SK-N-SH (cell line): Measurements from ENCODE around the gene GLB1L3. TPM values are rescaled to one million over a fixed set of nuclear protein-coding genes. Genes with fewer than 3 reads are reported as not detected.

Experiments
- CTCF ChIA-PET: fragments of 300-600, 350-600 bp; formaldehyde crosslinking; extraction: SDS; loops from one replicate; lab custom pipeline; 2021; lab: Yijun Ruan, JAX
- POLR2A ChIA-PET: fragments of 350-600 bp; sonication (Branson Sonifier 250); formaldehyde crosslinking; extraction: SDS; loops from one replicate; lab custom pipeline; 2020; ENCODE audit warnings: antibody characterized with exemption, inconsistent platforms; lab: Yijun Ruan, JAX
- DNase-seq: peaks from one replicate; pipeline ENCODE4 v3.0.0; 2012
- H2AFZ ChIP-seq: fragments of 200-600 bp; sonication (generic); 2 replicates; pipeline ENCODE4 v1.8.1; 2016; ENCODE audit warnings: antibody characterized with exemption, mild to moderate bottlenecking, low read depth
- H3F3A ChIP-seq: fragments of 200-600 bp; sonication (generic); replicated peaks from 2 replicates; pipeline ENCODE3; 2016; ENCODE audit warnings: antibody characterized with exemption, mild to moderate bottlenecking; ENCODE audit not compliant: insufficient read depth
- H3K27ac ChIP-seq, 2 experiments: fragments of 200-500 bp in 1 of 2; fragments of 200-600 bp in 1 of 2; sonication (Bioruptor generic) in 1 of 2; sonication (generic), shearing (Covaris generic) in 1 of 2; 2 replicates each; pipeline versions ENCODE4 v1.5.1 to v1.6.1; 2014 to 2016; ENCODE audit warnings: low read depth in 2 of 2, inconsistent platforms in 1 of 2, low read length in 1 of 2, mild to moderate bottlenecking in 1 of 2, mixed read lengths in 1 of 2
- H3K27me3 ChIP-seq: fragments of 200-600 bp; sonication (generic), shearing (Covaris generic); 2 replicates; pipeline ENCODE4 v1.6.1; 2016; ENCODE audit warnings: mixed run types; ENCODE audit not compliant: insufficient read depth
- H3K36me3 ChIP-seq, 2 experiments: fragments of 200-500 bp in 1 of 2; fragments of 200-600 bp in 1 of 2; sonication (Bioruptor generic) in 1 of 2; sonication (generic) in 1 of 2; replicated peaks in 1 of 2; 2 replicates each; pipeline versions ENCODE3 to v1.5.1; 2014 to 2016; ENCODE audit warnings: low read length in 1 of 2, mild to moderate bottlenecking in 1 of 2; ENCODE audit not compliant: insufficient read depth in 2 of 2, control insufficient read depth in 1 of 2
- H3K4me1 ChIP-seq, 2 experiments: fragments of 200-500 bp in 1 of 2; fragments of 200-600 bp in 1 of 2; sonication (Bioruptor generic) in 1 of 2; sonication (generic), shearing (Covaris generic) in 1 of 2; 2 replicates each; pipeline versions ENCODE4 v1.5.1 to v1.6.1; 2014 to 2016; ENCODE audit warnings: low read depth in 1 of 2, low read length in 1 of 2, mixed run types in 1 of 2; ENCODE audit not compliant: insufficient read depth in 2 of 2, control insufficient read depth in 1 of 2
- H3K4me2 ChIP-seq: fragments of 200-600 bp; sonication (generic), shearing (Covaris generic); 2 replicates; pipeline ENCODE4 v1.6.1; 2017; ENCODE audit warnings: mixed run types
- H3K4me3 ChIP-seq, 2 experiments: fragments of 200-500 bp in 1 of 2; fragments of 200-600 bp in 1 of 2; sonication (Bioruptor generic) in 1 of 2; sonication (generic), shearing (Covaris generic) in 1 of 2; 2 replicates each; pipeline versions ENCODE4 v1.5.1 to v1.8.1; 2014 to 2016; ENCODE audit warnings: low read depth in 2 of 2, inconsistent platforms in 1 of 2, low read length in 1 of 2, mild to moderate bottlenecking in 1 of 2, mixed read lengths in 1 of 2, moderate library complexity in 1 of 2
- H3K79me2 ChIP-seq: fragments of 200-600 bp; sonication (generic); 2 replicates; pipeline ENCODE4 v1.8.1; 2017; ENCODE audit warnings: mild to moderate bottlenecking; ENCODE audit not compliant: insufficient read depth
- H3K9ac ChIP-seq: fragments of 200-600 bp; sonication (generic); 2 replicates; pipeline ENCODE4 v1.6.1; 2017; ENCODE audit warnings: mixed run types
- H3K9me2 ChIP-seq: fragments of 200-600 bp; sonication (generic); 2 replicates; pipeline ENCODE4 v1.6.1; 2017; ENCODE audit warnings: mixed run types
- H3K9me3 ChIP-seq: fragments of 200-600 bp; sonication (generic); 2 replicates; pipeline ENCODE4 v1.6.1; 2017; ENCODE audit warnings: mixed run types, mild to moderate bottlenecking, moderate library complexity
- H4K20me1 ChIP-seq: fragments of 200-600 bp; sonication (generic); 2 replicates; pipeline ENCODE4 v1.6.1; 2017; ENCODE audit warnings: mild to moderate bottlenecking, mixed run types; ENCODE audit not compliant: insufficient read depth
- ELF1 ChIP-seq: IDR thresholded peaks from 2 replicates; pipeline ENCODE4 v1.4.0; 2012
- FOSL2 ChIP-seq: IDR thresholded peaks from 2 replicates; pipeline ENCODE4 v1.4.0; 2012; ENCODE audit warnings: low read depth, mild to moderate bottlenecking, moderate library complexity, borderline replicate concordance
- FOXJ3 ChIP-seq: sonication (generic); formaldehyde crosslinking; IDR thresholded peaks from 2 replicates; pipeline ENCODE4 v1.5.1; 2020; ENCODE audit warnings: mild to moderate bottlenecking, missing genetic modification reagents
- FOXM1 ChIP-seq: IDR thresholded peaks from 2 replicates; pipeline ENCODE4 v1.4.0; 2012; ENCODE audit warnings: low read depth, mild to moderate bottlenecking
- GABPA ChIP-seq: IDR thresholded peaks from 2 replicates; pipeline ENCODE4 v1.4.0; 2012; ENCODE audit warnings: low read depth, mild to moderate bottlenecking
- GATA2 ChIP-seq: sonication (generic); formaldehyde crosslinking; IDR thresholded peaks from 2 replicates; pipeline ENCODE4 v1.5.0; 2020; ENCODE audit warnings: mild to moderate bottlenecking, missing genetic modification reagents
- IRF3 ChIP-seq: fragments of 150-350 bp; IDR thresholded peaks from 2 replicates; pipeline ENCODE4 v1.6.1; 2016; ENCODE audit warnings: mild to moderate bottlenecking, low read depth, low read length
- JUND ChIP-seq: IDR thresholded peaks from 2 replicates; pipeline ENCODE4 v1.4.0; 2012
- MEF2A ChIP-seq: IDR thresholded peaks from 2 replicates; pipeline ENCODE4 v1.4.0; 2012; ENCODE audit warnings: low read depth, borderline replicate concordance
- MXI1 ChIP-seq: IDR thresholded peaks from 2 replicates; pipeline ENCODE4 v1.6.1; 2012; ENCODE audit warnings: mild to moderate bottlenecking, low read depth, low read length, improper control_type of control experiment
- NRF1 ChIP-seq: IDR thresholded peaks from 2 replicates; pipeline ENCODE4 v1.6.1; 2012; ENCODE audit warnings: low read depth, mild to moderate bottlenecking, low read length
- PBX3 ChIP-seq: IDR thresholded peaks from 2 replicates; pipeline ENCODE4; 2012
- POLR2AphosphoS5 ChIP-seq: IDR thresholded peaks from 2 replicates; pipeline ENCODE4 v1.6.1; 2012; ENCODE audit warnings: low read depth, low read length
- RCOR1 ChIP-seq: fragments of 150-350 bp; IDR thresholded peaks from 2 replicates; pipeline ENCODE4 v1.6.1; 2017; ENCODE audit warnings: antibody characterized with exemption, low read length
- RFX5 ChIP-seq: IDR thresholded peaks from 2 replicates; pipeline ENCODE4 v1.6.1; 2012; ENCODE audit warnings: mild to moderate bottlenecking, improper control_type of control experiment, low read length
- SIN3A ChIP-seq: IDR thresholded peaks from 2 replicates; pipeline ENCODE4 v1.6.1; 2012; ENCODE audit warnings: low read depth, mild to moderate bottlenecking, low read length, moderate library complexity, borderline replicate concordance
- SMC3 ChIP-seq: IDR thresholded peaks from 2 replicates; pipeline ENCODE4 v1.6.1; 2012; ENCODE audit warnings: low read depth, low read length, improper control_type of control experiment
- TCF12 ChIP-seq: IDR thresholded peaks from 2 replicates; pipeline ENCODE4 v1.4.0; 2012
- TEAD4 ChIP-seq: IDR thresholded peaks from 2 replicates; pipeline ENCODE4 v1.4.0; 2012; ENCODE audit warnings: mild to moderate bottlenecking, borderline replicate concordance; ENCODE audit not compliant: insufficient read depth
- USF1 ChIP-seq: IDR thresholded peaks from 2 replicates; pipeline ENCODE4 v1.4.0; 2012; ENCODE audit warnings: low read depth, borderline replicate concordance
- YY1 ChIP-seq: IDR thresholded peaks from 2 replicates; pipeline ENCODE4 v1.4.0; 2012; ENCODE audit warnings: low read depth, mild to moderate bottlenecking
- WGBS: methylation state at CpG from one replicate; pipeline ENCODE4 v1.1.6; 2017; ENCODE audit warnings: low lambda C conversion rate; 5-methylcytosine and 5-hydroxymethylcytosine counted together
- polyA plus RNA-seq, 3 experiments: library from polyadenylated mRNA; depleted of rRNA; stranded (reverse); fragments of >200 nt; gene quantifications; 2 replicates each; pipeline ENCODE4 v1.2.3, GENCODE V29; 2012

Gene GLB1L3
- polyA plus RNA-seq, 1 of the 3 experiments (the other 2 are of a cell fraction), result not detected

- no peaks in the 10 kb centered on the region for H3K27me3 ChIP-seq
- no peak overlapping the region for H3K9ac ChIP-seq
- DNase-seq, result no peak
- TF ChIP-seq YY1 (no peak), SIN3A (no peak), RCOR1 (no peak), SMC3 (no peak), TEAD4 (no peak)
- H3K4me1 ChIP-seq, result peaks cover 6 to 71% of the 10 kb centered on the region in 2 experiments; a peak in 3 of 4 replicates
- 86% methylated on average over 6 of the region's 6 CpGs for WGBS
- H3K4me3 ChIP-seq, result no peak overlapping the region
- no peaks in the 10 kb centered on the region for H3K9me2 ChIP-seq
- H3K79me2 ChIP-seq, result peaks cover 88% of the 10 kb centered on the region
- H3K4me2 ChIP-seq, result no peak overlapping the region
- ChIA-PET CTCF (interaction anchor here (1.4 to 1.5 kb wide), 3 partner anchors 15 to 178 kb away, joined by 4 to 5 read pairs (median 4); no protein-coding TSS in a partner anchor), POLR2A (no interaction called here)
- no peak overlapping the region for H2AFZ ChIP-seq
- peaks cover 7 to 10% of the 10 kb centered on the region in 2 experiments for H3K36me3 ChIP-seq
- peaks cover 17% of the 10 kb centered on the region for H4K20me1 ChIP-seq
- no peaks in the 10 kb centered on the region for H3K9me3 ChIP-seq
- H3F3A ChIP-seq, result no peaks in the 10 kb centered on the region
- H3K27ac ChIP-seq, result peak overlapping the region in 1 of 2 experiments; percentile 96; a peak in 1 of 4 replicates
Observed at GRCh38 chr11:134229126-134229790, 46.9 kb upstream of the GLB1L3 start.

GRCh38 chr11:134230339-134230738 is 45.8 kb upstream of the GLB1L3 start:
- CTCF ChIA-PET, result interaction anchor here (0.6 to 1.6 kb wide), 5 partner anchors 14 to 23 kb away, joined by 3 to 5 read pairs (median 4); partner anchors contain the start of gene ACAD8
- POLR2A ChIA-PET, result no interaction called here
- H3K36me3 ChIP-seq, result peaks cover 7 to 17% of the 10 kb centered on the region in 2 experiments
- H3K79me2 ChIP-seq, result peaks cover 91% of the 10 kb centered on the region
- no peak overlapping the region for H2AFZ ChIP-seq
- peaks cover 17% of the 10 kb centered on the region for H4K20me1 ChIP-seq
- peaks cover 6 to 72% of the 10 kb centered on the region in 2 experiments; a peak in 3 of 4 replicates for H3K4me1 ChIP-seq
- TF ChIP-seq GABPA, result no peak
- no peak for TF ChIP-seq PBX3
- no peak for TF ChIP-seq JUND
- no peak for TF ChIP-seq NRF1
- no peak for TF ChIP-seq ELF1
- TF ChIP-seq POLR2AphosphoS5, result no peak
- no peak for TF ChIP-seq FOXJ3
- no peak for TF ChIP-seq MXI1
- no peak for TF ChIP-seq FOXM1
- TF ChIP-seq SMC3, result no peak
- no peak for TF ChIP-seq YY1
- TF ChIP-seq MEF2A, result no peak
- no peak for TF ChIP-seq IRF3
- TF ChIP-seq TCF12, result no peak
- no peak for TF ChIP-seq RFX5
- TF ChIP-seq GATA2 (CRISPR knock-in tag), result no peak
- TF ChIP-seq USF1, result no peak
- no peak for TF ChIP-seq FOSL2
- TF ChIP-seq, all 33 proteins: peak for 0
- Histone ChIP-seq H3K9ac (no peak overlapping the region), H3K9me2 (no peaks in the 10 kb centered on the region), H3K4me2 (no peak overlapping the region), H3K27me3 (no peaks in the 10 kb centered on the region), H3K9me3 (no peaks in the 10 kb centered on the region), H3K27ac (peak overlapping the region in 1 of 2 experiments; percentile 96; a peak in 2 of 4 replicates), H3F3A (no peaks in the 10 kb centered on the region), H3K4me3 (no peak overlapping the region)
- no peak for DNase-seq
- WGBS, result 90% methylated on average over 4 of the region's 4 CpGs
